ENCODE data around the gene ZBTB11.

DNA sequence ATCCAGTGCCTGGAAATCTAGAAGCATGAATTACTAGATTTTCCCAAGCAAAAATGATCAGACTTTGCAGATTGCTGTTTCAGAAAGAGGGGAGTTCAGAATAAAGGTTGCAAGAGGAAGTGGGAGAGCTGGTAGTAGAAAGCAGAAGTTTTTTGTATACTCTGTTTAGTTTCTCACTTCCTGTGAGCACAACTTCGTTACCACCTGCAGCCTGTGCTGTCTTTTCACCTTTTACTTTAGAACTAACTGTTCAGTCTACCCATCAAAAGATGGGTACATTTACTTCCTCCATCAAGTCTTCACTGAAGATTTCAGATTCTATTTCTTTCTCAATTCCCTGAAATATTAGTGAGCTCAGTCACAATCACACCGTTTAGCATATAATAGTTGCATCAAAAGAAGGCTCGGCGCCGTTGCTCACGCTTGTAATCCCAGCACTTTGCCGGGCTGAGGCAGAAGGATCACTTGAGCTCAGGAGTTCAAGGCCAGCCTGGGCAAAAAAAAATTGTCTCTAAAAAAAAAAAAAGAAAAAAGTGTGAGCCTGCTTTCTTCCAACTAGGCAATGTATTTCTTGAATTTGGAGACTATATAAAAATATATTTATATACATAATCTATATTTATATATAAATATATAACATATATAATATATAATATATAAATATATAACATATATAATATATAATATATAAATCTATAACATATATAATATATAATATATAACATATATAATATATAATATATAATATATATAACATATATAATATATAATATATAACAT is 45.7 kb upstream of the ZBTB11 start:
- TF ChIP-seq TAF1 (IDR thresholded peaks at IDR 0.05; ENCODE audit: low read depth, low read length) (no peak), POLR2AphosphoS5 (IDR thresholded peaks at IDR 0.05; ENCODE audit: low read depth, low read length) (no peak), POLR2A (IDR thresholded peaks at IDR 0.05; ENCODE audit: low read depth, low read length) (no peak), PAX5 (IDR thresholded peaks at IDR 0.05; ENCODE audit: insufficient read depth, low read length, severe bottlenecking) (no peak), POU2F2 (IDR thresholded peaks at IDR 0.05; ENCODE audit: low read depth, low read length) (no peak)

Measured in GM12891 (cell line).